K562 (cell line): ENCODE measurements around the gene TBX10. TPM values are rescaled to one million over a fixed set of nuclear protein-coding genes. Genes with fewer than 3 reads are reported as not detected.
A peak's percentile ranks its signal among the peaks of the same experiment; 100 is the strongest.

Source experiments
- BACH1 ChIP-seq: fragments of 200-800 bp; sonication (Bioruptor generic); IDR thresholded peaks from 2 replicates; pipeline ENCODE4 v1.6.1; 2016; ENCODE audit warnings: missing genetic modification characterization, missing compliant biosample characterization
- BRCA1 ChIP-seq, 2 experiments: fragments of 450-650 bp in 1 of 2; sonication (generic) in 1 of 2; formaldehyde crosslinking in 1 of 2; IDR thresholded peaks; 2 replicates each; pipeline versions ENCODE4 v1.5.0 to v1.6.1; 2017 to 2020; ENCODE audit warnings: mild to moderate bottlenecking in 1 of 2, missing genetic modification reagents in 1 of 2
- CBFA2T2 ChIP-seq: fragments of 450-650 bp; conservative IDR thresholded peaks from 2 replicates; pipeline ENCODE4 v1.6.1; 2017; ENCODE audit warnings: mild to moderate bottlenecking
- CBFB ChIP-seq: sonication (generic); formaldehyde crosslinking; IDR thresholded peaks from 2 replicates; pipeline ENCODE4 v1.4.0; 2020; ENCODE audit warnings: mild to moderate bottlenecking, missing genetic modification reagents
- CBX2 ChIP-seq: fragments of 200-600 bp; sonication (generic); IDR thresholded peaks from one replicate; pipeline ENCODE4 v1.6.1; 2012; ENCODE audit warnings: mild to moderate bottlenecking, low read length, inconsistent platforms; ENCODE audit not compliant: insufficient read depth, poor library complexity, severe bottlenecking
- CBX3 ChIP-seq, 2 experiments: IDR thresholded peaks; 1 replicate in 1 of 2; 2 replicates in 1 of 2; pipeline ENCODE4 v1.6.1; 2012; ENCODE audit warnings: inconsistent platforms in 2 of 2, low read length in 2 of 2, borderline replicate concordance in 1 of 2, control low read depth in 1 of 2
- CHCHD3 ChIP-seq: fragments of 250-450 bp; sonication (Bioruptor Pico); IDR thresholded peaks from 2 replicates; pipeline ENCODE4 v2.1.2; 2022; ENCODE audit warnings: mild to moderate bottlenecking
- ELF2 ChIP-seq: fragments of 250-450 bp; sonication (Bioruptor Pico); IDR thresholded peaks from 2 replicates; pipeline ENCODE4 v1.5.0; 2021; ENCODE audit warnings: mild to moderate bottlenecking
- ELF4 ChIP-seq: fragments of 450-650 bp; formaldehyde crosslinking; IDR thresholded peaks from 2 replicates; pipeline ENCODE4 v1.4.0; 2022; ENCODE audit warnings: missing genetic modification characterization
- EP300 ChIP-seq: IDR thresholded peaks from 2 replicates; pipeline ENCODE4 v1.6.1; 2012; ENCODE audit warnings: low read length, improper control_type of control experiment
- HNRNPL ChIP-seq: fragments of 200-400 bp; formaldehyde crosslinking; IDR thresholded peaks from 2 replicates; pipeline ENCODE4 v1.6.1; 2017; ENCODE audit warnings: low read depth, mild to moderate bottlenecking, low read length
- KDM5B ChIP-seq: fragments of 200-600 bp; sonication (generic); IDR thresholded peaks from 2 replicates; pipeline ENCODE4 v1.6.1; 2012; ENCODE audit warnings: low read depth, mild to moderate bottlenecking, moderate library complexity, low read length, control low read depth, inconsistent platforms; ENCODE audit not compliant: insufficient replicate concordance
- NFYB ChIP-seq: IDR thresholded peaks from 2 replicates; pipeline ENCODE4 v1.6.1; 2011; ENCODE audit warnings: mild to moderate bottlenecking, moderate library complexity; ENCODE audit not compliant: insufficient read length; ENCODE audit errors: extremely low read depth
- TCF3 ChIP-seq: sonication (generic); formaldehyde crosslinking; IDR thresholded peaks from 2 replicates; pipeline ENCODE4 v1.4.0; 2020; ENCODE audit warnings: mild to moderate bottlenecking, missing genetic modification reagents
- TOE1 ChIP-seq, 2 experiments: fragments of 450-650 bp in 1 of 2; sonication (generic) in 1 of 2; formaldehyde crosslinking in 1 of 2; IDR thresholded peaks; 2 replicates each; pipeline versions ENCODE4 v1.7.1 to v1.8.0; 2016 to 2022; ENCODE audit warnings: borderline replicate concordance in 2 of 2, mild to moderate bottlenecking in 2 of 2, antibody characterized with exemption in 1 of 2, inconsistent platforms in 1 of 2, low read depth in 1 of 2, missing genetic modification reagents in 1 of 2, moderate library complexity in 1 of 2
- ZNF143 ChIP-seq: sonication (generic); formaldehyde crosslinking; IDR thresholded peaks from 2 replicates; pipeline ENCODE4 v1.9.0; 2022; ENCODE audit warnings: mild to moderate bottlenecking, missing genetic modification reagents
- polyA plus RNA-seq, 8 experiments: library from polyadenylated mRNA; depleted of rRNA in 4 of 8; stranded (reverse) in 5 of 8; unstranded in 3 of 8; fragments of >200 nt; fragmentation: Nextera tagmentation in 2 of 8; fragmentation: Illumina TruSeq in 1 of 8; extraction: Ambion mirVana in 2 of 8; extraction: Trizol in 1 of 8; gene quantifications; 2 replicates each; pipeline versions ENCODE4 v1.2.1 to v1.2.3, GENCODE V29; 2011 to 2014; ENCODE audit warnings: inconsistent platforms in 1 of 8, missing spikeins in 1 of 8
- total RNA-seq, 7 experiments: library from RNA; depleted of rRNA in 6 of 7; stranded (reverse); fragments of >200 nt in 6 of 7; fragmentation: Illumina TruSeq in 2 of 7; extraction: Trizol in 2 of 7; gene quantifications; 2 replicates each; pipeline versions ENCODE4 v1.2.1 to v1.2.3, GENCODE V29; 2011 to 2021; ENCODE audit warnings: low replicate concordance in 1 of 7
- TF ChIP-seq, protein P1 (sequence below): sonication (generic); formaldehyde crosslinking; IDR thresholded peaks from 2 replicates; pipeline ENCODE4 v1.8.0; 2023; ENCODE audit warnings: mild to moderate bottlenecking, missing genetic modification reagents
- TF ChIP-seq, protein P2 (sequence below): fragments of 250-450 bp; sonication (Bioruptor Pico); IDR thresholded peaks from 2 replicates; pipeline ENCODE4 v1.8.0; 2021; ENCODE audit warnings: moderate library complexity, mild to moderate bottlenecking, inconsistent platforms
- TF ChIP-seq, protein P3 (sequence below): IDR thresholded peaks from 2 replicates; pipeline ENCODE4 v1.6.1; 2012; ENCODE audit warnings: low read depth, low read length, improper control_type of control experiment, borderline replicate concordance
- TF ChIP-seq, protein P4 (sequence below): fragments of 450-650 bp; IDR thresholded peaks from 2 replicates; pipeline ENCODE4 v1.6.1; 2016; ENCODE audit warnings: antibody characterized with exemption

TBX10 gene
- total and polyA plus RNA-seq, 9 of the 15 experiments (the other 6 are each of a cell fraction or from before 2014, with no cell fraction given), result not detected

DNA sequence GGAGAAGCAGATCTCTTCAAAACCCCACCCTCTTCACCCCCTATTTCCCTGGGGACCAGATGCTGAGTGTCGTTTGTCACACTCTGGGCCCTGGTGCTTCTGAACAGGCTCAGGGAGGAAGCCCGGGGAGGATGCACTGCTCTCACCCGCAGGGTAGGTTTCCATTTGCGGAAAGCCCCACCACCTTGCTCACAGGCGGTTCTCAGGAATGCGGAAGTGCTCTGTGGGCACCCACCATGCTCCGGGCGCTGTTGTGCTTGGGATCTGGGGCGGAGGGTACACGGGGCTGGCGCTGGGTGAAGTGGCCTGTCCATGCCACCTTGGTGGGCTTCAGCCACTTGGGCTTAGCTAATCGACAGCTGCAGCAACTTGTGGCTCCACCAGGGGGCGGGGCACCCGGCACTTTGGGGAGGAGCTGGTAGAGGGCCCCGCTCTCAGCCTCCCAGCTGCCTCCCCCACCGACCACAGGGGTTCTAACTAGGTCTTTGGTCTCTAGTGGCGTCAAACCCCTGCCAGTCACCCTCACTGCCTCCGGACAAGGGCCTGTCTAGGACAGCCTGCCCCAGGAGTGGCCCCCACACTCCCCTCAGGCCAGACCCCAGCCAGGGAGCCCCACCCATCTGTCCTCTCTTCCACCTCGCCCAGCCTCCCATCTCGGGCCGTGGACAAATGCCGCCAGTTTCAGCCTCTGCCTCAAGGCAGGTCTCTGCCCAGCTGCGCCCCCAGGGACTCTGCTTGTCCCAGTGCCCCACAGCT is 25.4 kb downstream of the TBX10 start (continued):
- TF ChIP-seq, protein P1, sequence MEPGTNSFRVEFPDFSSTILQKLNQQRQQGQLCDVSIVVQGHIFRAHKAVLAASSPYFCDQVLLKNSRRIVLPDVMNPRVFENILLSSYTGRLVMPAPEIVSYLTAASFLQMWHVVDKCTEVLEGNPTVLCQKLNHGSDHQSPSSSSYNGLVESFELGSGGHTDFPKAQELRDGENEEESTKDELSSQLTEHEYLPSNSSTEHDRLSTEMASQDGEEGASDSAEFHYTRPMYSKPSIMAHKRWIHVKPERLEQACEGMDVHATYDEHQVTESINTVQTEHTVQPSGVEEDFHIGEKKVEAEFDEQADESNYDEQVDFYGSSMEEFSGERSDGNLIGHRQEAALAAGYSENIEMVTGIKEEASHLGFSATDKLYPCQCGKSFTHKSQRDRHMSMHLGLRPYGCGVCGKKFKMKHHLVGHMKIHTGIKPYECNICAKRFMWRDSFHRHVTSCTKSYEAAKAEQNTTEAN (CRISPR knock-in tag), result no peak
- TF ChIP-seq HNRNPL (no peak), BACH1 (tag) (no peak), CHCHD3 (CRISPR knock-in tag) (no peak), ELF2 (CRISPR knock-in tag) (peak; percentile 80), BRCA1 (IDR thresholded peaks at IDR 0.05) (no peak), BRCA1 (CRISPR knock-in tag; IDR thresholded peaks at IDR 0.05) (no peak), KDM5B (peak; percentile 20), ELF4 (peak; percentile 8; the same call in 1 of the 2 replicates), CBFA2T2 (no peak), CBFB (CRISPR knock-in tag) (no peak), NFYB (no peak), TOE1 (IDR thresholded peaks at IDR 0.05; ENCODE audit: borderline replicate concordance) (peak; percentile 45; the same call in 1 of the 2 replicates), TOE1 (CRISPR knock-in tag; IDR thresholded peaks at IDR 0.05; ENCODE audit: borderline replicate concordance, low read depth) (no peak), TCF3 (CRISPR knock-in tag) (no peak), CBX3 (IDR thresholded peaks at IDR 0.05; ENCODE audit: borderline replicate concordance in 1 of 2, low read length in 2 of 2) (no peak), CBX2 (no peak), ZNF143 (CRISPR knock-in tag) (peak; percentile 25; the same call in 1 of the 2 replicates), EP300 (no peak)
- TF ChIP-seq, protein P2, sequence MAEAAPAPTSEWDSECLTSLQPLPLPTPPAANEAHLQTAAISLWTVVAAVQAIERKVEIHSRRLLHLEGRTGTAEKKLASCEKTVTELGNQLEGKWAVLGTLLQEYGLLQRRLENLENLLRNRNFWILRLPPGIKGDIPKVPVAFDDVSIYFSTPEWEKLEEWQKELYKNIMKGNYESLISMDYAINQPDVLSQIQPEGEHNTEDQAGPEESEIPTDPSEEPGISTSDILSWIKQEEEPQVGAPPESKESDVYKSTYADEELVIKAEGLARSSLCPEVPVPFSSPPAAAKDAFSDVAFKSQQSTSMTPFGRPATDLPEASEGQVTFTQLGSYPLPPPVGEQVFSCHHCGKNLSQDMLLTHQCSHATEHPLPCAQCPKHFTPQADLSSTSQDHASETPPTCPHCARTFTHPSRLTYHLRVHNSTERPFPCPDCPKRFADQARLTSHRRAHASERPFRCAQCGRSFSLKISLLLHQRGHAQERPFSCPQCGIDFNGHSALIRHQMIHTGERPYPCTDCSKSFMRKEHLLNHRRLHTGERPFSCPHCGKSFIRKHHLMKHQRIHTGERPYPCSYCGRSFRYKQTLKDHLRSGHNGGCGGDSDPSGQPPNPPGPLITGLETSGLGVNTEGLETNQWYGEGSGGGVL (CRISPR knock-in tag), result no peak
- TF ChIP-seq, protein P3, sequence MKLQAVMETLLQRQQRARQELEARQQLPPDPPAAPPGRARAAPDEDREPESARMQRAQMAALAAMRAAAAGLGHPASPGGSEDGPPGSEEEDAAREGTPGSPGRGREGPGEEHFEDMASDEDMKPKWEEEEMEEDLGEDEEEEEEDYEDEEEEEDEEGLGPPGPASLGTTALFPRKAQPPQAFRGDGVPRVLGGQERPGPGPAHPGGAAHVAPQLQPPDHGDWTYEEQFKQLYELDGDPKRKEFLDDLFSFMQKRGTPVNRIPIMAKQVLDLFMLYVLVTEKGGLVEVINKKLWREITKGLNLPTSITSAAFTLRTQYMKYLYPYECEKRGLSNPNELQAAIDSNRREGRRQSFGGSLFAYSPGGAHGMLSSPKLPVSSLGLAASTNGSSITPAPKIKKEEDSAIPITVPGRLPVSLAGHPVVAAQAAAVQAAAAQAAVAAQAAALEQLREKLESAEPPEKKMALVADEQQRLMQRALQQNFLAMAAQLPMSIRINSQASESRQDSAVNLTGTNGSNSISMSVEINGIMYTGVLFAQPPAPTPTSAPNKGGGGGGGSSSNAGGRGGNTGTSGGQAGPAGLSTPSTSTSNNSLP, result no peak
- TF ChIP-seq, protein P4, sequence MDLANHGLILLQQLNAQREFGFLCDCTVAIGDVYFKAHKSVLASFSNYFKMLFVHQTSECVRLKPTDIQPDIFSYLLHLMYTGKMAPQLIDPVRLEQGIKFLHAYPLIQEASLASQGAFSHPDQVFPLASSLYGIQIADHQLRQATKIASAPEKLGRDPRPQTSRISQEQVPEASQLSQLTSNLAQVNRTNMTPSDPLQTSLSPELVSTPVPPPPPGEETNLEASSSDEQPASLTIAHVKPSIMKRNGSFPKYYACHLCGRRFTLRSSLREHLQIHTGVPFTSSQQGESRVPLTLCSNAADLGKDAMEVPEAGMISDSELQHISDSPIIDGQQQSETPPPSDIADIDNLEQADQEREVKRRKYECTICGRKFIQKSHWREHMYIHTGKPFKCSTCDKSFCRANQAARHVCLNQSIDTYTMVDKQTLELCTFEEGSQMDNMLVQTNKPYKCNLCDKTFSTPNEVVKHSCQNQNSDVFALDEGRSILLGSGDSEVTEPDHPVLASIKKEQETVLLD, result no peak
